Measurements from ENCODE around the gene SDK1. TPM values are rescaled to one million over a fixed set of nuclear protein-coding genes. Genes with fewer than 3 reads are reported as not detected.

SDK1 gene
- total RNA-seq, 1 donor from 2014 or later: 37.6 TPM

GRCh38 chr7:3544202-3544601, 243.2 kb downstream of the SDK1 start:
- DNase-seq (ENCODE audit: low spot score, unreplicated experiment): no peak
- no peak overlapping the region for H3K4me3 Mint-ChIP-seq (ENCODE audit: low read depth)
- no peaks in the 10 kb centered on the region for H3K27me3 Mint-ChIP-seq
- no peaks in the 10 kb centered on the region for H3K9me3 Mint-ChIP-seq (ENCODE audit: low read depth)
- H3K27ac Mint-ChIP-seq: no peak overlapping the region
- peak; percentile 31 for TF ChIP-seq CTCF (IDR thresholded peaks at IDR 0.05; ENCODE audit: unreplicated experiment)
- peaks cover 4% of the 10 kb centered on the region for H3K4me1 Mint-ChIP-seq (ENCODE audit: low read depth)
- peaks cover 2% of the 10 kb centered on the region for H3K36me3 Mint-ChIP-seq (ENCODE audit: insufficient read depth)

GRCh38 chr7:3548815-3549214, 247.8 kb downstream of the SDK1 start:
- Mint-ChIP-seq H3K27me3 (no peaks in the 10 kb centered on the region), H3K4me1 (ENCODE audit: low read depth) (peaks cover 13% of the 10 kb centered on the region), H3K36me3 (ENCODE audit: insufficient read depth) (no peaks in the 10 kb centered on the region), H3K4me3 (ENCODE audit: low read depth) (no peak overlapping the region), H3K27ac (no peak overlapping the region), H3K9me3 (ENCODE audit: low read depth) (peaks cover 2% of the 10 kb centered on the region)
- DNase-seq (ENCODE audit: low spot score, unreplicated experiment): no peak
- TF ChIP-seq CTCF (IDR thresholded peaks at IDR 0.05; ENCODE audit: unreplicated experiment): no peak

GRCh38 chr7:3549601-3550000, 248.5 kb downstream of the SDK1 start:
- Mint-ChIP-seq H3K4me3 (ENCODE audit: low read depth) (no peak overlapping the region), H3K4me1 (ENCODE audit: low read depth) (peaks cover 13% of the 10 kb centered on the region), H3K27ac (no peak overlapping the region), H3K36me3 (ENCODE audit: insufficient read depth) (peaks cover 3% of the 10 kb centered on the region), H3K9me3 (ENCODE audit: low read depth) (peaks cover 10% of the 10 kb centered on the region), H3K27me3 (no peaks in the 10 kb centered on the region)
- DNase-seq (ENCODE audit: low spot score, unreplicated experiment): no peak
- TF ChIP-seq CTCF (IDR thresholded peaks at IDR 0.05; ENCODE audit: unreplicated experiment): no peak

GRCh38 chr7:3551536-3551935, 250.5 kb downstream of the SDK1 start:
- peaks cover 13% of the 10 kb centered on the region for H3K4me1 Mint-ChIP-seq (ENCODE audit: low read depth)
- H3K36me3 Mint-ChIP-seq (ENCODE audit: insufficient read depth): peaks cover 17% of the 10 kb centered on the region
- no peak overlapping the region for H3K27ac Mint-ChIP-seq
- H3K27me3 Mint-ChIP-seq: no peaks in the 10 kb centered on the region
- no peak for TF ChIP-seq CTCF (IDR thresholded peaks at IDR 0.05; ENCODE audit: unreplicated experiment)
- H3K4me3 Mint-ChIP-seq (ENCODE audit: low read depth): no peak overlapping the region
- DNase-seq (ENCODE audit: low spot score, unreplicated experiment): no peak
- peaks cover 27% of the 10 kb centered on the region for H3K9me3 Mint-ChIP-seq (ENCODE audit: low read depth)

GRCh38 chr7:3552499-3552898, 251.4 kb downstream of the SDK1 start:
- no peak for DNase-seq (ENCODE audit: low spot score, unreplicated experiment)
- H3K9me3 Mint-ChIP-seq (ENCODE audit: low read depth): peaks cover 27% of the 10 kb centered on the region
- no peaks in the 10 kb centered on the region for H3K27me3 Mint-ChIP-seq
- H3K36me3 Mint-ChIP-seq (ENCODE audit: insufficient read depth): peaks cover 17% of the 10 kb centered on the region
- H3K27ac Mint-ChIP-seq: no peak overlapping the region
- H3K4me1 Mint-ChIP-seq (ENCODE audit: low read depth): peaks cover 13% of the 10 kb centered on the region
- no peak for TF ChIP-seq CTCF (IDR thresholded peaks at IDR 0.05; ENCODE audit: unreplicated experiment)
- H3K4me3 Mint-ChIP-seq (ENCODE audit: low read depth): no peak overlapping the region
